D721Med (cell line): ENCODE results near the gene MID2.

ENCODE experiments used
- DNase-seq: peaks from one replicate; pipeline ENCODE4 v3.0.0; 2011; ENCODE audit warnings: low spot score; ENCODE audit not compliant: insufficient read length
- FAIRE-seq: peaks from 2 replicates; lab custom pipeline; 2011; peaks lifted over from hg19 to GRCh38; lab: Jason Lieb, UNC
- TF ChIP-seq, protein P1 (sequence below): IDR thresholded peaks from 2 replicates; pipeline ENCODE4 v1.5.1; 2012; ENCODE audit warnings: mild to moderate bottlenecking, control low read depth; ENCODE audit not compliant: insufficient read depth; ENCODE audit errors: missing control alignments

MID2 gene

DNA sequence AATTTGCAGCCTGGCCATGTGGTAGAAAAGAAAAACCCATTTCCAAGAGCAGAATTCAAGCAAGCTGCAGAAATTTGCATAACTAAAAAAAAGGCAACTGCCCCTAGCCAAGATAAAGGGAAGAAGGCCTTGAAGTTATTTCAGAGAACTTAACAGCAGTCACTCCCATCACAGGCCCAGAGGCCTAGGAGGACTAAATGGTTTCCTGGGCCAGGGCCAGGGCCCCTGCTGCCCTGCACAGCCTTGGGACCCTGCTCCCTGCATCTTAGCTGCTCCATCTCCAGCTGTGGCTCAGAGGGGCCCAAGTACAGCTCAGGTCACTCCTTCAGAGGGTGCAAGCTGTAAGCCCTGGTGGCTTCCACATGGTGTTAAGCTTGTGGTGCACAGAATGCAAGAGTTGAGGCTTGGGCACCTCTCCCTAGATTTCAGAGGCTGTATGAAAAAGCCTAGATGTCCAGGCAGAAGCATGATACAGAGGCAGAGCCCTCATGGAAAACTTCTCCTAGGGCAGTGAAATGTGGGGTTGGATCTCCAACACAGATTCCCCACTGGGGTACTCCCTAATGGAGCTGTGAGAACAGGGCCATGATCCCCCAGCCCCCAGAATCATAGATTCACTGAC is 6.7 kb upstream of the MID2 start:
- TF ChIP-seq, protein P1, sequence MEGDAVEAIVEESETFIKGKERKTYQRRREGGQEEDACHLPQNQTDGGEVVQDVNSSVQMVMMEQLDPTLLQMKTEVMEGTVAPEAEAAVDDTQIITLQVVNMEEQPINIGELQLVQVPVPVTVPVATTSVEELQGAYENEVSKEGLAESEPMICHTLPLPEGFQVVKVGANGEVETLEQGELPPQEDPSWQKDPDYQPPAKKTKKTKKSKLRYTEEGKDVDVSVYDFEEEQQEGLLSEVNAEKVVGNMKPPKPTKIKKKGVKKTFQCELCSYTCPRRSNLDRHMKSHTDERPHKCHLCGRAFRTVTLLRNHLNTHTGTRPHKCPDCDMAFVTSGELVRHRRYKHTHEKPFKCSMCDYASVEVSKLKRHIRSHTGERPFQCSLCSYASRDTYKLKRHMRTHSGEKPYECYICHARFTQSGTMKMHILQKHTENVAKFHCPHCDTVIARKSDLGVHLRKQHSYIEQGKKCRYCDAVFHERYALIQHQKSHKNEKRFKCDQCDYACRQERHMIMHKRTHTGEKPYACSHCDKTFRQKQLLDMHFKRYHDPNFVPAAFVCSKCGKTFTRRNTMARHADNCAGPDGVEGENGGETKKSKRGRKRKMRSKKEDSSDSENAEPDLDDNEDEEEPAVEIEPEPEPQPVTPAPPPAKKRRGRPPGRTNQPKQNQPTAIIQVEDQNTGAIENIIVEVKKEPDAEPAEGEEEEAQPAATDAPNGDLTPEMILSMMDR, result no peak
- DNase-seq, result no peak
- FAIRE-seq, result no peak

DNA sequence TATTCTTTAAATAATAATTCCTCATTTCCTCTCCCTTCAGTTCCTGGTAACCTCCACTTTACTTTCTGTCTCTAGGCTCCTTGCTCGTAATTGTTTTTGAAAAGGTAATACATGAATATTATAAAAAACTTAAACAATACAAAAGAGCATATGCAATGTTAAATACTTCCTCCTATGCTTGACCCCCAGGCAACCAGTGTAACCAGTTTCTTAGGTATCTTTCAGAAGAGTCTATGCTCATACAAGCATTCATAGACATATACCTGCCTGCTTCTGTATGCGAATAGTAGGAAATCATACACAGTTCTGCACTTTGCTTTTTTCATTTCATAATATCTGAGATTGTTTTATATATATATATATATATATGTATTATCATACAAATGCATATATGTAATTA is 2.6 kb upstream of the MID2 start:
- DNase-seq (no peak), FAIRE-seq (no peak)
- TF ChIP-seq, protein P1, result no peak

DNA sequence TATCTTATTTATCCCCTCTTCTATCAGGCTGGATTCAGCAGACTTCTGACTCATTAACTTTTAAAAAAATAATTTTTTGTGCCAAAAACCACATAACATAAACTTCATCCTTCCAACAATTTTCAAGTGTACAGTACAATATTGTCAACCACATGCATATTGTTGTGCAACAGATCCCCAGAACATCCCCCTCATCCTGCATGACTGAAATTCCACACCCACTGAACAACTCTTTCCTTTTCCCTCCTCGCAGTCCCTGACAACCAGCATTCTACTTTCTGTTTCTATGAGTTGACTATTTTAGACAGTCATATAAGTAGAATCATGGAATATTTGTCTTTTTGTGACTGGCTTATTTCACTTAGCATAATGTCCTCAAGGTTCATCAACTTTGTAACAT is 2.2 kb upstream of the MID2 start:
- FAIRE-seq (no peak), DNase-seq (no peak)
- TF ChIP-seq, protein P1, result no peak

DNA sequence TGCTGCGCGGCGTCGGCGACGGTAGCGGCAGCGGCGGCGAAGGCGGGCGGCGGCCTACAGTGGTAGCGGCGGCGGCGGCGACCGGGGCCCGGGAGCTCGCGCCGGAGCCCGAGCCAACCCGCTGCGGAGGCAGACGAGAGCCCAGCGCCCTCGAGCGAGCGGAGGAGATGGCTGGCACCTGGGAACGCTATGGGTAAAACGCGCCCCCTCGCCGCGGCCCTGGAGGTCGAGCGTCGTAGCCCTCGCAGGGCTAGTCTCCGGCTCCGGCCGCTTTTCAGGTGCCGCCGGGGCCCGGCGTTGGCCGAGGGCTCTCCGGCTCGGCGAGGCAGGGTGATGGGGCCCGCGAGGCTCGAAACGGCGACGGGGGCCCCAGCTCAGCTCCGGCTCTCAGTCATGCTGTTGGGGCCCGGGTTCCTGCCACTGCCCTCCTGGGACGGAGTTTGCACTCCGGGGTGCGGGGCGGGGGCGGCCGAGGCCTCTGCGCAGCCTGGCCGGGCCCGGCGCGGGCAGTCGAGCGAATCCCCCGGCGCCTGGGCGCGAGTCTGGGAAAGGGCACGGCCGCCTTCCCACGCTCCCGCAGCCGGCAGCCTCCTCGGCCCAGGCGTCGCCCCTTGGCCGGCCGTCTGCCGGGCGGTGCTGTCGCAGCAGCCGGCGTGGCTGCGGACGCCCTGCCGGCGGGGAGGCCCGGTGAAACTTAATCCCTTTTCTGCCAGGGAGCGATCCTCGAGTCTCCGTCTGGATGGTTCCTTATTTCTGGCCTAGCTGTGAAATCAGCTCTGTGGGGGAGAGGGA is 768 bp downstream of the MID2 start:
- FAIRE-seq (no peak), DNase-seq (no peak)
- TF ChIP-seq, protein P1, result no peak

DNA sequence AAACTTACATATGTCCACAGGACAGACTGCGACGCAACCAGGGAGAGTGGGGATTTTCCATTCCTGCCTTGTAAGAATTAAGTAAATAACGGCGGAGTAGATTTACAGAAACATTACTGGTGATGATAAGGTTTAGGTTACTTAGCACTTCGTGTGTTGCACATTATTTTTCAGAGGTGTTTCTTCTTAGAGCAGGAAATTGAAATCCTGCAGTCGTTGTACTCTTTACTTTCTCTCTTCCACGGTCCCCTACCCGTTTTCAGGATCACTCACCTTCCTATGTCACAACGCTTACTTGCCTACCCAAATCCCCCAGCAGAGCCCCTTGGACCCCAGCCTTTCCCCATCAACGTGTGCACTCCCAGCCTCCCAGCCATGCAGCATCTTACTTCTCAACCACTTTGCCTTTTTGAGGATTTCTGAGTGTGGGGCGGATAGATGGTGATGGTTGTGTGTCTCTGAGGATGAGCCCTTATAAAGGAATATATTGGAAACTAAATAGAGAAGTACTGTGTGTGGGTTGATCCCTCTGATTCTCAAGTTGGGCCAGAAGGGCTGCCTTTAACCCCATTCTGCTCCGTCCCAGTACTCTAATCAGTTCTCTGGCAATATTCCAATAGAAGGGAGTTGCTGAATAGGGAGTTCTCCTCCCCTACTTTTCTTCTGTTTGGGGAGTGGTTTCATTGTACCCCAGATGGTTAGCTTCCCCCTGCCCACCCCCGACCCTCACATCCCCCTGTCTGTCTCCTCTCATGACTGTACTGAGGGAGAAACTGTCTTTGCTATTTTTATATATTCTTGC is 1.6 kb downstream of the MID2 start:
- TF ChIP-seq, protein P1, result no peak
- DNase-seq, result no peak
- no peak for FAIRE-seq

DNA sequence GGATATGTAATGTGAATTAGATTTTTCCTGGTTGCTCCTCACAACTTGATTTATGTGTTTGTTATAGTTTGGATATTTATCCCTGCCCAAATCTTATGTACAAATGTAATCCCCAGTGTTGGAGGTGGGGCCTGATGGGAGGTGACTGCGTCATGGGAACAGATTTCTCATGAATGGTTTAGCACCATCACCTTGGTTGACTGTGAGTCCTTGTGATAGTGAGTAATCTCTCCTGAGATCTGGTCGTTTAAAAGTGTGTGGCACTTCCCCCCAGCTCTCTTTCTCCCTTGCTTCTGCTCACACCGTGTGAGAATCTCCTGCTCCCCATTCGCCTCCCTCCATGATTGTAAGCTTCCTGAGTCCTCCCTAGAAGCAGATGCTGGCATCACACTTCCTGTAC is 2.2 kb downstream of the MID2 start:
- DNase-seq (no peak), FAIRE-seq (no peak)
- TF ChIP-seq, protein P1, result no peak

DNA sequence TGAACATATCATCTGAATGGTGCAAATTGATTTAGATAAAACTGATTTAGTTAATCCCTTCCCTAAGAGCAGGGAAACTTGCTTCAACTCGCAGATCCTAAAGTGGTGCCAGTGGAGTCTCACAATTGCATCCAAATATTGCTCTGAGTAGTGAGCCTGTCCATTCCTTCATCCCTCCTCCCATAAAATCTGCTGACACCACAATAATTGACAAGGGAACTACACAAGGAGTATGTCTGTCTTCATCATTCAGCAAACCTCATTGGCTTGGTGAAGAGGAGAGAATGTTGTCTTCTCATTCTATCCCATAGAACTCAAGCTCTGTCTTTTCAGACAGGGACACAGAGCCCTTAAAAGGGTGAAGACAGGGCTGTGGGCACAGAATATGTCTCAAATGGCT is 4.2 kb downstream of the MID2 start:
- DNase-seq (no peak), FAIRE-seq (no peak)
- TF ChIP-seq, protein P1, result no peak
